Measurements from ENCODE around the gene FOXI1.

The FOXI1 gene

GRCh38 chr5:170132269-170132975, 26.7 kb downstream of the FOXI1 start:
- DNase-seq (ENCODE audit: extremely low read depth, insufficient read length) = no peak
- no peak for TF ChIP-seq CTCF (IDR thresholded peaks at IDR 0.05; ENCODE audit: insufficient read depth, low read length, poor library complexity, severe bottlenecking)
- H3K36me3 ChIP-seq (ENCODE audit: control insufficient read depth, insufficient read depth, low read length) = no peaks in the 10 kb centered on the region
- no peak overlapping the region for H3K4me3 ChIP-seq (replicated peaks; ENCODE audit: low read depth, low read length)
- H3K27me3 ChIP-seq (replicated peaks; ENCODE audit: control insufficient read depth, insufficient read depth, low read length) = no peaks in the 10 kb centered on the region

- Histone ChIP-seq H3K36me3 (ENCODE audit: control insufficient read depth, insufficient read depth, low read length) (no peaks in the 10 kb centered on the region), H3K4me3 (replicated peaks; ENCODE audit: low read depth, low read length) (no peak overlapping the region), H3K27me3 (replicated peaks; ENCODE audit: control insufficient read depth, insufficient read depth, low read length) (no peaks in the 10 kb centered on the region)
- TF ChIP-seq CTCF (IDR thresholded peaks at IDR 0.05; ENCODE audit: insufficient read depth, low read length, poor library complexity, severe bottlenecking) = no peak
- no peak for DNase-seq (ENCODE audit: extremely low read depth, insufficient read length)
Measured at GRCh38 chr5:170132976-170133448, 27.3 kb downstream of the FOXI1 start.

- Histone ChIP-seq H3K36me3 (ENCODE audit: control insufficient read depth, insufficient read depth, low read length) (no peaks in the 10 kb centered on the region), H3K27me3 (replicated peaks; ENCODE audit: control insufficient read depth, insufficient read depth, low read length) (no peaks in the 10 kb centered on the region), H3K4me3 (replicated peaks; ENCODE audit: low read depth, low read length) (no peak overlapping the region)
- DNase-seq (ENCODE audit: extremely low read depth, insufficient read length) = no peak
- no peak for TF ChIP-seq CTCF (IDR thresholded peaks at IDR 0.05; ENCODE audit: insufficient read depth, low read length, poor library complexity, severe bottlenecking)
Measured at GRCh38 chr5:170135796-170136490, 30.2 kb downstream of the FOXI1 start.

GRCh38 chr5:170136506-170136905, 30.8 kb downstream of the FOXI1 start:
- DNase-seq (ENCODE audit: extremely low read depth, insufficient read length) = no peak
- TF ChIP-seq CTCF (IDR thresholded peaks at IDR 0.05; ENCODE audit: insufficient read depth, low read length, poor library complexity, severe bottlenecking) = no peak
- H3K27me3 ChIP-seq (replicated peaks; ENCODE audit: control insufficient read depth, insufficient read depth, low read length) = no peaks in the 10 kb centered on the region
- H3K4me3 ChIP-seq (replicated peaks; ENCODE audit: low read depth, low read length) = no peak overlapping the region
- H3K36me3 ChIP-seq (ENCODE audit: control insufficient read depth, insufficient read depth, low read length) = no peaks in the 10 kb centered on the region

- Histone ChIP-seq H3K4me3 (replicated peaks; ENCODE audit: low read depth, low read length) (no peak overlapping the region), H3K36me3 (ENCODE audit: control insufficient read depth, insufficient read depth, low read length) (no peaks in the 10 kb centered on the region), H3K27me3 (replicated peaks; ENCODE audit: control insufficient read depth, insufficient read depth, low read length) (no peaks in the 10 kb centered on the region)
- DNase-seq (ENCODE audit: extremely low read depth, insufficient read length) = no peak
- TF ChIP-seq CTCF (IDR thresholded peaks at IDR 0.05; ENCODE audit: insufficient read depth, low read length, poor library complexity, severe bottlenecking) = no peak
Measured at GRCh38 chr5:170137694-170138214, 32.1 kb downstream of the FOXI1 start.
